Omental fat pad (tissue), 4 donors: ENCODE data around the gene ILKAP. TPM values are rescaled to one million over a fixed set of nuclear protein-coding genes. Genes with fewer than 3 reads are reported as not detected.

Experiments
- ATAC-seq: fragments of 150-250 bp; one replicate; pipeline ENCODE4 v1.9.1; 2016; ENCODE audit warnings: mild to moderate bottlenecking, moderate library complexity; ENCODE audit not compliant: low FRiP score
- DNase-seq: peaks from one replicate; pipeline ENCODE4 v3.0.0-alpha.2; 2019; ENCODE audit warnings: low spot score
- CTCF ChIP-seq, 3 donors: fragments of 450-650 bp; IDR thresholded peaks; one replicate each; pipeline ENCODE4 v1.5.1; 2016 to 2017; ENCODE audit warnings: antibody characterized with exemption in 3 of 3, mild to moderate bottlenecking in 3 of 3, moderate library complexity in 2 of 3
- total RNA-seq, 4 donors: library from RNA; depleted of rRNA; stranded (reverse); fragments of >200 nt; gene quantifications; one replicate each; pipeline ENCODE4 v1.1.0, GENCODE V29; 2016

Gene ILKAP
- total RNA-seq, 4 donors from 2014 or later = 20.2 to 51.8 (median 29.7) TPM

- no peak for ATAC-seq
- TF ChIP-seq CTCF (IDR thresholded peaks at IDR 0.05) = no peak
- no peak for DNase-seq
Measured at GRCh38 chr2:238124488-238125126, 78.9 kb downstream of the ILKAP start.

GRCh38 chr2:238123991-238124470, 79.5 kb downstream of the ILKAP start:
- TF ChIP-seq CTCF (IDR thresholded peaks at IDR 0.05) = no peak
- no peak for ATAC-seq
- no peak for DNase-seq

DNA sequence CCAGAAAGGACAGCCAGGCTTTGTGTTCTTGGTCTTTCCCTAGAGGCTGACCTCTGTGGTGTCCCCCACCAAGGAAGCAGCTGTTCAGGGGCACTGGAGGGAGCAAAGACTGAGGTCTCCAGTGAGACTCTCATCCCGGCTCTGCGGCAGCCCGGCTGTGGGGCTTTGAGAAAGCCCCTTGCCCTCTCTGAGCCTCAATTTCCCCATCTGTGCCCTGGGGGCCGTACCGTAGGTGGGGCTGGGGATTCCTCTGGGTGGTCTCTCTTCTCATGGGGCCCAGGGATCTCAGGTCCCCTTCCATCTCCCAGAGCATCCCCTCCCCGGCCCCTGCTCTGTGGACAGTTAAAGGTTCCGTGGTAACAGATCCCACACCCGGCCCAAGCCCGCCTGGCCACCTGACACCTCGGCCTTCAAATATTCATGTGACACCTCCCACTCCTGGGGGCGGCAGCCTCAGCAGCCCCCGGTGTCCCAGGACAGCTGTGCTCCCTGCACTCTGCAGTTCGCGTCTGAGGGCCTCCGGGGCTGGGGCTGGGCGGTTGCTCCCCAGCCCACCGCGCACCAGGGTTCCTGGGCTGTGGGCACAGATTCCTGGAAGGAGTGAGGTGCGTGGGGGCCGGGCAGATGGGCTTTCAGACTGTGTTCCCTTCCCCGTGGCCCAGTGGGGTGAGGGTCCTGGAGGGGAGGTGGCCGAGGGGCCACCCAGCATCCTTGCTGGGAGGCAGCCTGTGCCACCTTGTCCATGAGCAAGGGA, 80.1 kb downstream of the ILKAP start:
- DNase-seq = no peak
- TF ChIP-seq CTCF (IDR thresholded peaks at IDR 0.05) = no peak
- ATAC-seq = no peak

DNA sequence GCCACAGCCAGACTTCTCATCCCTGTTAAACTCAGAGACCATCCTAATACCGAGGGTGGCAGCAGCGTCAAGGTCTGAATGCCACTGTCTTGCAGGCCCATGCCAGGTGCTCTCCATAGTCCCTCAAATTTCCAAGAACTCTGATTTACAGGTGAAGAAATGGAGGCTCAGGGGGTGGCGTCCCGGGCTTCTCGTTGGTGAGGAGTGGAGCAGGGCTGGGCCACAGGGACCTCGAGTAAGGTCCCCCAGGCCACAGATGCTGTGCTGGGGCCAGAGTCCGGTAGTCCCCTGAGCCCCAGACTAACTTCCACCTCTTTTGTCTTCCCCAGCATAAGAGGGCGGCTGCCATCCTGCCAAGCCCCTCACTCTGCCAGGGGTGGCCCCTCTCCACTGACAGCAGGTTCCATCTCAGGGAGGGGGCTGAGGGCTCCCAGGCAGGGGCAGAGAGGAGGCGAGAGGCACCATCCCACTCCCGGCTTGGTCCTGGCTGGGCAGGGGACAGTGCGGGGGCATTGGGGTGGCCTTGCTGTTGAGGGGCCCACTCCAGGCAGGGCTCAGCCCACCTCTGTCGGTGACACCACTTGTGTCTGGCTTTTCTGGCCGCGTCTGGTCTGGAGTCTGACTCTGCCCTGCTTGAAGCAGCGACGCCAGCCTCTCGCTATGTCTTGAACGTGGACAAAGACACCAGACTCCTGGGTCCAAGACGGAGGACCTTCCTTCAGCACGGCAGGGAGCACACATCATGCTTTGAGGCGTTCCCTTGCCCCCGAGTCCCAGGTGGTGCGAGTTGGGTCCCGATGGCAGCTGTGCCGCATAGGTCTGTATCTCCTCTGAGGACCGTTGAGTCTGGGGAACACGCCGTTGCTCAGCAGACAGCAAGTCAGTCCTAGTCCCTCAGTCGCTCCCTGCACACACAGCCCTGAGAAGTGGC, 80.9 kb downstream of the ILKAP start:
- TF ChIP-seq CTCF (IDR thresholded peaks at IDR 0.05) = no peak
- ATAC-seq (no peak), DNase-seq (no peak)

GRCh38 chr2:238121511-238122286, 81.8 kb downstream of the ILKAP start:
- DNase-seq (no peak), ATAC-seq (no peak)
- no peak for TF ChIP-seq CTCF (IDR thresholded peaks at IDR 0.05)
